K562 (cell line): ENCODE results near the gene POU2F3. TPM values are rescaled to one million over a fixed set of nuclear protein-coding genes. Genes with fewer than 3 reads are reported as not detected.
A peak's percentile ranks its signal among the peaks of the same experiment; 100 is the strongest.

Experiments
- BACH1 ChIP-seq: fragments of 200-800 bp; sonication (Bioruptor generic); IDR thresholded peaks from 2 replicates; pipeline ENCODE4 v1.6.1; 2016; ENCODE audit warnings: missing genetic modification characterization, missing compliant biosample characterization
- CHCHD3 ChIP-seq: fragments of 250-450 bp; sonication (Bioruptor Pico); IDR thresholded peaks from 2 replicates; pipeline ENCODE4 v2.1.2; 2022; ENCODE audit warnings: mild to moderate bottlenecking
- ETS1 ChIP-seq: conservative IDR thresholded peaks from 2 replicates; pipeline ENCODE4 v1.6.1; 2011; ENCODE audit warnings: low read depth, mild to moderate bottlenecking, low read length; ENCODE audit not compliant: control insufficient read depth
- HNRNPH1 ChIP-seq: fragments of 200-400 bp; formaldehyde crosslinking; optimal IDR thresholded peaks from 2 replicates; pipeline ENCODE3; 2017; ENCODE audit warnings: low read depth, mild to moderate bottlenecking, low read length, moderate library complexity
- HNRNPL ChIP-seq: fragments of 200-400 bp; formaldehyde crosslinking; IDR thresholded peaks from 2 replicates; pipeline ENCODE4 v1.6.1; 2017; ENCODE audit warnings: low read depth, mild to moderate bottlenecking, low read length
- KDM4B ChIP-seq, 2 experiments: fragments of 450-650 bp in 1 of 2; sonication (generic) in 1 of 2; IDR thresholded peaks; 2 replicates each; pipeline ENCODE4 v1.6.1; 2016 to 2017; ENCODE audit warnings: borderline replicate concordance in 2 of 2, antibody characterized with exemption in 1 of 2, low read depth in 1 of 2, mild to moderate bottlenecking in 1 of 2
- MAFF ChIP-seq: IDR thresholded peaks from 2 replicates; pipeline ENCODE4 v1.6.1; 2012; ENCODE audit warnings: low read length, improper control_type of control experiment
- MXI1 ChIP-seq: IDR thresholded peaks from 2 replicates; pipeline ENCODE4 v1.6.1; 2011; ENCODE audit warnings: low read depth, mild to moderate bottlenecking, improper control_type of control experiment, low read length
- NRF1 ChIP-seq, 2 experiments: fragments of 450-650 bp; IDR thresholded peaks in 1 of 2; conservative IDR thresholded peaks in 1 of 2; 2 replicates each; pipeline ENCODE4 v1.6.1; 2014; ENCODE audit warnings: mild to moderate bottlenecking in 2 of 2
- SMC3 ChIP-seq: conservative IDR thresholded peaks from 2 replicates; pipeline ENCODE4 v1.6.1; 2011; ENCODE audit warnings: low read depth, low read length, improper control_type of control experiment; ENCODE audit not compliant: insufficient read depth
- TAF1 ChIP-seq: IDR thresholded peaks from 2 replicates; pipeline ENCODE4 v1.6.1; 2011; ENCODE audit warnings: mild to moderate bottlenecking, low read length, moderate library complexity; ENCODE audit not compliant: insufficient read depth, control insufficient read depth, severe bottlenecking; ENCODE audit errors: extremely low read depth
- TFAM ChIP-seq: fragments of 250-450 bp; sonication (Bioruptor Pico); conservative IDR thresholded peaks from 2 replicates; pipeline ENCODE4 v1.5.0; 2021; ENCODE audit warnings: mild to moderate bottlenecking, moderate library complexity
- TFE3 ChIP-seq: fragments of 450-650 bp; formaldehyde crosslinking; IDR thresholded peaks from 2 replicates; pipeline ENCODE4 v1.4.0; 2020; ENCODE audit warnings: mild to moderate bottlenecking, mixed read lengths
- ZBTB17 ChIP-seq: fragments of 450-650 bp; formaldehyde crosslinking; IDR thresholded peaks from 2 replicates; pipeline ENCODE4 v1.4.0; 2020; ENCODE audit warnings: mild to moderate bottlenecking
- ZBTB5 ChIP-seq: fragments of 450-650 bp; IDR thresholded peaks from 2 replicates; pipeline ENCODE4 v1.6.1; 2017; ENCODE audit warnings: antibody characterized with exemption
- ZBTB7A ChIP-seq: IDR thresholded peaks from 2 replicates; pipeline ENCODE4 v1.6.1; 2011; ENCODE audit warnings: low read depth, mild to moderate bottlenecking, low read length, moderate library complexity, borderline replicate concordance; ENCODE audit not compliant: control insufficient read depth
- ZNF133 ChIP-seq: fragments of 250-450 bp; sonication (Bioruptor Pico); IDR thresholded peaks from 2 replicates; pipeline ENCODE4 v1.4.0; 2020; ENCODE audit warnings: mild to moderate bottlenecking
- ZNF512 ChIP-seq: IDR thresholded peaks from 2 replicates; pipeline ENCODE4 v1.6.1; 2016; ENCODE audit warnings: missing genetic modification characterization, missing compliant biosample characterization
- ZNF707 ChIP-seq: fragments of 250-450 bp; sonication (Bioruptor Pico); conservative IDR thresholded peaks from 2 replicates; pipeline ENCODE4 v1.8.0; 2022; ENCODE audit warnings: inconsistent platforms, mild to moderate bottlenecking, moderate library complexity
- ZNF76 ChIP-seq: fragments of 250-450 bp; sonication (Bioruptor Pico); IDR thresholded peaks from 2 replicates; pipeline ENCODE4 v1.4.0; 2020; ENCODE audit warnings: mild to moderate bottlenecking, moderate library complexity, borderline replicate concordance
- polyA plus RNA-seq, 8 experiments: library from polyadenylated mRNA; depleted of rRNA in 4 of 8; stranded (reverse) in 5 of 8; unstranded in 3 of 8; fragments of >200 nt; fragmentation: Nextera tagmentation in 2 of 8; fragmentation: Illumina TruSeq in 1 of 8; extraction: Ambion mirVana in 2 of 8; extraction: Trizol in 1 of 8; gene quantifications; 2 replicates each; pipeline versions ENCODE4 v1.2.1 to v1.2.3, GENCODE V29; 2011 to 2014; ENCODE audit warnings: inconsistent platforms in 1 of 8, missing spikeins in 1 of 8
- total RNA-seq, 7 experiments: library from RNA; depleted of rRNA in 6 of 7; stranded (reverse); fragments of >200 nt in 6 of 7; fragmentation: Illumina TruSeq in 2 of 7; extraction: Trizol in 2 of 7; gene quantifications; 2 replicates each; pipeline versions ENCODE4 v1.2.1 to v1.2.3, GENCODE V29; 2011 to 2021; ENCODE audit warnings: low replicate concordance in 1 of 7

The POU2F3 gene
- total and polyA plus RNA-seq, 9 of the 15 experiments (the other 6 are each of a cell fraction or from before 2014, with no cell fraction given), result not detected

DNA sequence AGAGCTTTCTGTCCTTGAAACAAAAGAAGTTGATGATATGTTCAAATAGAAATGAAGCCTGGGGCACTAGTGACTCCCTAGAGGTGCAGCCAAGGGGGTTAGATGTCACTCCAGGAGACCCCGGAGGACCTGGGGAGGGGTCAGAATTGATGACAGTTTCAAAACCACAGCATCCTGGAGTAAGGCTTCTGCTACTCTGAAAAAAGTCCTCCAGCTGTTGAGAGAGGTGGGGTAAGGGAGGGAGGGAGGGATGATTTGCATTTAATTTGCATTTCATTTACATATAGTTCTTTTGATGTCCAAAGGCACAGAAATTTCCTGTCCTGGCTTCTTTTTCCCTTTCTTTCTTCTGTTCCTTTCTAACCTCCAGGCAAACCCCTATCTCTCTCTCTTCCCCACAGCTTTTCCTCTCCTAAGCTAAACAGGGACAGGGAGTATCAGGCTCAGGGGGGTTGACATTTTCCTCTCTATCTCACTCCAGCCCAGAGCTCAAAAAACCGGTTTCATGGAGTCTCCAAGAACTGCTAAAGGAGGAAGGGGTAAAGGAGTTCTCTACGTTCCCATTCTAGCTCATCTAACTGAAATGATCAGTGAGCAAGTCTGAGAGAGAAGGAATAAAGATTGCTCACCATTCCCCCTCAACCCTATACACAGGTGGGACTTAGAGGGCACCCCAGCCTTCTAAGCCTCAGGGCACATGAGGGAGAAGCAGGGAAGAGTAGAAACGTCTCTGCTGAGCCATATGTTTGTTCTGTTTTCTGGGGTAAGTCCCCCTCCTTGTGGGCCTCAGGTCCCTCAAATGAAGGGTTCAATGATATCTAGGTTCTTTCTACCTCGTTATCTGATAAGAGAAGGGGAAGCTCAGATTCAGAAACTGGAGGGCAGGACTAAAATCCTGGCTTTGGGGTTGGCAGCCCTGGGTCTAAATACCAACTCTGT, 3.5 kb upstream of the POU2F3 start (continued):
- TF ChIP-seq CHCHD3 (CRISPR knock-in tag) (peak; percentile 63; the same call in 1 of the 2 replicates), MXI1 (0 out of 2 replicates have a peak, but pooled peaks have one; percentile 18), HNRNPH1 (no peak), TFE3 (CRISPR knock-in tag) (no peak), ZNF707 (no peak), SMC3 (0 out of 2 replicates have a peak, but pooled peaks have one; percentile 3), ZNF76 (CRISPR knock-in tag) (no peak), ZBTB17 (CRISPR knock-in tag) (no peak), NRF1 (conservative IDR thresholded peaks at IDR 0.05 in 1 of 2, IDR thresholded peaks at IDR 0.05 in 1 of 2) (no peak), TAF1 (no peak), ZNF512 (tag) (no peak), TFAM (CRISPR knock-in tag) (no peak), ZNF133 (CRISPR knock-in tag) (no peak), ETS1 (peak; percentile 92; the same call in 1 of the 2 replicates), MAFF (no peak), ZBTB7A (0 out of 2 replicates have a peak, but pooled peaks have one; percentile 35), HNRNPL (0 out of 2 replicates have a peak, but pooled peaks have one; percentile 30), ZBTB5 (no peak), BACH1 (tag) (no peak), KDM4B (IDR thresholded peaks at IDR 0.05; ENCODE audit: borderline replicate concordance in 2 of 2, low read depth in 1 of 2) (peak in 1 of 2 experiments; percentile 78; a peak in 1 of 4 replicates)
